Stimulated activated CD8-positive, alpha-beta memory T cell treated with anti-CD3 and anti-CD28 coated beads, Interleukin-2, amount 100 ng/mL, for 1 hour (primary cell): ENCODE measurements around the gene ENTPD6.
A peak's percentile ranks its signal among the peaks of the same experiment; 100 is the strongest.

Source experiments
- DNase-seq, 2 donors: peaks; one replicate each; pipeline ENCODE4 v3.0.0-alpha.2; 2020; ENCODE audit warnings: low read depth in 2 of 2

ENTPD6 gene

DNA sequence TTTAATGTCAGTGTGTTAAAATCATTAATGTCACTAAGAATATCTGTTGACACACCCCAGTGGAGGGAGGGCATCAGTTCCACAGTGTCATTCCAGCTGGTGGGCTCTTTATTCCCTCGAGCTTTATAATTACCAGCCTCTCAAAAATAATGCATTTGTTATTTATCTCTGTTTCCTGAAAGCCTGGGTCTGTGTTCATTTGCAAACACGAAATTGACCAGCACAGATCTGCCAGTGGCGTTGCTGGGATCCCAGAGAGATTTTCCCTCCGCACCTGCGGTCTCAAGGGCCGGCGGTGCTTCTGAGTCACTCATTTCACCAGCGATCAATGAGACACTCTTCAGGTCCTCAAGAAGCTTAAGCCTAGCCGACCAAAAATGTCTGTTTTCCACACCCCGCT, 46.7 kb downstream of the ENTPD6 start:
- no peak for DNase-seq

DNA sequence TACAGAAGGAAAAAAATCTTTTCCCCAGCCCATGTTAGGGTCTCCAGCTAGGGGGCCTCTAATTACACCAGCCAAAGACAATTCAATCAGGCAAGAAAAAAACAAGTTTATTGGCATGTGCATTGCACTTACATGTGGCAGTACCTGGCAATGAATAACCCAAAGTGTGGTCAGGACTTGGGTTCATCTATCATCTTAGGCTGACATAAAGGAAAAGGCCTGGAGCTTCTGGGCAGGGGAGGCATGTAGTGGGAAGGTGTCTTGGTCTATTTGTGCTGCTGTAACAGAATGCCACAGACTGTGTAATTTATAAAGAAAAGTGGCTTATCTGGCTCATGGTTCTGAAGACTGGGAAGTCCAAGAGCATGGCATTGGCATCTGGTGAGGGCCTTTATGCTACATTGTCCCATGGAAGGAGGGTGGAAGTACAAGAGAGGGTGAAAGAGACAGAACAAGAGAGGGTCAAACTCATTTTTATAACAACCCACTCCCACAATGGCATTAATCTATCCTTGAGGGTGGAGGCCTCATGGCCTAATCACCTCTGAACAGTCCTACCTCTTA, 48.0 kb downstream of the ENTPD6 start:
- DNase-seq: no peak

DNA sequence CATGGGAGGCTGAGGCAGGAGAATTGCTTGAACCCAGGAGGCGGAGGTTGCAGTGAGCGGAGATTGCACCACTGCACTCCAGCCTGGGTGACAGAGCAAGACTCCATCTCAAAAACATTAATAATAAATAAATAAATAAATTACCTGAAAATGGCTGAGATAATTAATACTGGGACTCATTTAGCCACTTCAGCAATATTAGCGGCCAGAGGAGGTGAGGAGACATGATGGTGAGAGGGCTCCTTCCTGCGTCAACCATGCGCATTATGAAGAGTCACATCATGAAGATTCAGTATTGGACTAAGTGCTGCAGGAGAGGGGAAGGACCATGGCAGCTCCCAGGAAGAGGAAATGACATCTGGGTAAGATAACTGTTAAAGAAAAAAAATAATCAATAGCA, 49.5 kb downstream of the ENTPD6 start:
- no peak for DNase-seq

DNA sequence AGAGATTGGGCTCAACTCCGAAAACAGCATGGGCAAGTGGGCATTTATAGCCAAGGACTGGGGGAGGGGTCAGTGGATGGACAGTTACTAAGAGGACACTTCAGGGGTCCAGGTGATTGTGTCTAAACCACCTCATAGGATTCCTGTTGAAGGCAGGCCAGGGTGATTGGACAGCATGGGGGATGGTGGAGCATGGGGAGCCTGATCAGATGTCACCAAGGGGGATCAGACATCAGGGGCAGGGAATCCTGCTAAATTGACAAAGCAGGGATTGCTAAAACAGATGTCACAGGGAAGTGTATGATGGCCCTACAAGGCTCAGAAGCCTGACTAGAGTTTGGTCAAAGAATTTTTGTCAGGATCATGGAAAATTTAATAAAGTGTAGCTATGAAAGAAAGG, 49.9 kb downstream of the ENTPD6 start:
- no peak for DNase-seq

DNA sequence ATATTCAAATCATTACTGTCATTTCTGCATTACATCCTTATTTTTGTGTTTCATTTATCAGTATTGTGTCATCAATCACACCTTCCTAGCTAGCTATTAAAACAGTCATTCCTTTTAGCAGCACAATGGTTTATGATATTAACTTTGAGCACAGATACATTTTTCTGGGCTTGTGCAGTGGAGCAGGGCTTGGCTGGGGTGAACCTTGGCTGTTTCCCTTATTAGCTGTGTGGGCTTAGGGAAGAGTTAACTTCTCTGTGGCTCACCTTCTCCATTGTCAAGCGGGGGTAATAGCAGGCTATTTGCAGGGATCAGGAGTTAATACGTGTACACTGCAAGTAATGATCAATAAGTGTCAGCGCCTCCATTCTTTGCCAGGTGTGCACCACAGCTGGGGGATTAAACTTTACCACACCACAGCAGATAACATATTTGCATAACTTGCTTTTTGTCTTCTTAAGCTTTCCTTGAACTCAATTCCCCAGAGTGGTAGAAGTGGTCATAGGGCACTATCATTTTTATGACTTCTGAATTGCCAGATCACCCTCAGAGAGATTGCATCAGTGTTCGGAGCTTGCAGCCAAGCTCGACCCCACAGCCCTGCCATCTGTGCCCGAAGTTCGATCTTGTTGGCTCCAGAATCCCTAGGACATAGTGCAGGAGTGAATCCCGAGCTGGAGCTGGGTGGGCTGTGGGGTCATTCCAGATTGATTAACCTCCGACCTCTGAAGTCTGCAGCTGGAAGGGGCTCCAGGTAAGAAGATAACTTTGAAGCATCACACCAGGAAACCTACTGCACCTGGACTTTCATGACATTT, 50.9 kb downstream of the ENTPD6 start:
- no peak for DNase-seq

DNA sequence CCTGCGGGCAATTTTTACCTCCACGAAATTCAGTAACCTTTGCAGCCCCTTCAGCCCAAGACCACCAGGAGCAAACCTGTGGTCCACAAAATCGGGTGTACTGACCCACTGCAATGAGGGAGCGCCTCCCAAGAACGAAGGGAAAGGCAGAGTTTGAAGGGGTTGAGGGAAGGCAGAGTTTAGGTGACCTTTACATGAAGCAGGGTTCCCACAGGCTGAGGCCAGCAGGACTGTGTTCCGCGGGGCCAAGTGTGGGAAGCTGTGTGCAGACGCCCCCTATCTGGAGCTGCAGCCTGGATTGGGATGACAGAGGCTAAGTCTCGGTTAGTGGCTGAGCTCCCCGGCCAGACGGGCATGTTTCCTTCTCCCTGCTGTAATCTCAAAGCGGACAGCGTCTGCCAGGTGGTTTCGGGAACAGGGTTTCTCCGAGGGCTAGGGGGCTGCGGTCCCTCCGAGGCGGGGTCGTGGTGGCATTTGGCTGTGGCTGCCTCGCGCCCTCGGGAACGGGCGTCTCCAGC, 51.5 kb downstream of the ENTPD6 start:
- DNase-seq: no peak

DNA sequence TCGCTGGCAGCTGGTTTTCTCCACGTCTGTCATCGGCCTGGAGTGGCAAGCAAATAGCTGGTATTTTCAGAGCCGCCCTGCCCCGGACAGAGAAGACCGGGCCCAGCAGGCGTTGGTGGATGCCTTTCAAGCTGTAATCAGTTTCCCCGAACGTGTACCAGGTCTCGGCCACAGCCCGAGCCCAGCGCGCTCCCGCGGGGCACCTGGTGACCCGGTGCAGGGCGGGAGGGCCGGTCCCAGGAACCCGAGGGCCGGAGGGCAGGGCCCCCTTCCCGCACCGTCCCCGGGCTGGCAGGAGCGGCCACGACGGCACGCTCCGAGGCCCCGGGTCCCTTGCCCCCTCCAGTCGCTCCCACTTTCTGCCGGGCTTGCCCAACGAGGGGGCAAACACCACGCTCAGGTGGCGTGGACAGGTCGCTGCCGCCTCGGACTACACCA, 52.0 kb downstream of the ENTPD6 start:
- DNase-seq: no peak

DNA sequence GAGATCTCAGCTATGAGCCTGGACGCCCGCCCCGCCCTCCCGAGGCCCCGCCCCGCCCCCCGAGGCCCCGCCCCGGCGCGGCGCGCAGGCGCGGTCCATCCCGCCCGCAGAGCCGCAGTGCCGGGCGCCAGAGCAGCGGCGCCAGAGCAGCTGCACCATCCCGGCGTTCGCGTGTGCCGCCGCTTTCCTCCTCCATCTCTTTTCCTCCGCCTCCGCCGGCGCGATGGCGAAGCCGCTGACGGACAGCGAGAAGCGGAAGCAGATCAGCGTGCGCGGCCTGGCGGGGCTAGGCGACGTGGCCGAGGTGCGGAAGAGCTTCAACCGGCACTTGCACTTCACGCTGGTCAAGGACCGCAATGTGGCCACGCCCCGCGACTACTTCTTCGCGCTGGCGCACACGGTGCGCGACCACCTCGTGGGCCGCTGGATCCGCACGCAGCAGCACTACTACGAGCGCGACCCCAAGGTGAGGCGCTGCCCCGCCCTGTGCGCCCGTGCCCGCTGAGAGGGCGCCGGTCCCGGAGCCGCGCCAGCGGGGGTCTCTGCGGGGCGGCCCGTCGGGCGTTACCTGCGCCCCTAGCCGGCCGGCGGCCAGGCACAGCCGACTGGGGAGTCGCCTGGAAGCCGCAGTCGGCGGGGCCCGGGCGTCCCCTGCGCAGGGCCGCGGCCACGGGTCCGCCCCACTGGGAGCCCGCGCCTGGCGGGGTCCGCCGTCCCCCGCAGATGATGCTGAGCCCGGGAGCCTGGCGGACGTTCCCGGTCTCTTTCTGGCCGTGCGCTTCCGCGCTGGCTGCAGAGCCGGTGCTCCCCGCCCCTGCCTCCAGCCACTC, 52.7 kb downstream of the ENTPD6 start, which contains the start of gene PYGB:
TSS of gene PYGB (plus strand) at position 130 of the 830 bp plus-strand sequence. CDS start at position 224, 94 bp downstream.
- peak; percentile 56 to 57 for DNase-seq

DNA sequence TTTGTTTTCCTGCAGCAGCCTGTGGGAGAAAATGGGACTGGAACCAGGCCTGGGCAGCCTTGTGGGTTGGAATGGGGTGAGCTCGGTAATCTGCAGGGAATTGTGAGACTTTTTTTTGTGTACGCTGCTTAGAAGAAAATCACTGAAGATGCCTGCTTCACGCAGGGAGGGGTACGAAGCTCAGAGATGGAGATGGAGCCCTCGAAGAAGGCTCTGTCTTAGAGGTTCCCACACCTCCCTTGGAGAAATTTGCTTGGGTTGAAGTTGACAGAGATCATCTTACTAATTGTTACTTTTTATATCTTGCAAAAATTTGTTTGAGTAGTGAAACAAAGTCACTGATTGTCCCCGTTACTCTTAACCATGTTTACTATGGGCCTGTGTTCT, 53.3 kb downstream of the ENTPD6 start:
- DNase-seq: no peak

DNA sequence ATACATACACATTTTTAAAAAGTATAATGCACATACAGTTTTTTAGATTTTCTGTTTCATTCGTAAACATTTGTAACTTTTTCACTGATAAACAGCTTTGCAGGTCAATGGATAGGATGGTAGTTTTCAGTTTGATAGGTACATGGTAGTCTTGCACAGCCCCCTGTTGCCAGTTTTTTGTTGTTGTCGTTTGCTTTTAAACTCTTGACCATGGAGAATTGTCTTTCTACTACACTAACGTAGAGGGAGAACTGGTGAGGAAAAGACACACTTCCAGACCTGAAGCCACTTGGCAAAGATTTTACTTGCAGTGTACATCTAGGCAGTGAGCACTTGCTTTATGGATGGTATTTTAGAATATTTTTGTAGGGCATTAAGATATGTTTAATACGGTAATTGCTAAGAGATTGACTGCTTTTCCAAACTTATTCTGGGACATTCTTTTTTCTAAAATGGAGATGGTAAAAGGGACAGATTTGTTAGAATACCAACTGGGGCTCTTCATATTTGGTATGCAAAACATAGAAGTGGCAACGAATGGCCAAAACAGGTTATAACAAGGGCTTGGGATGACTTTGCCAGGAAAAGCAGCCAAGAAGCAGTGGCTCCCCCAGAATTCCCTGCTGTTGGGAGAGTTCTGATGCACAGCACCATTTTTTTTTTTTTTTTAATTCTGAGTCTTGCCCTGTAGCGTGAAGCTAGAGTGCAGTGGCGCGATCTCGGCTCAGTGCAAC, 53.9 kb downstream of the ENTPD6 start:
- no peak for DNase-seq

DNA sequence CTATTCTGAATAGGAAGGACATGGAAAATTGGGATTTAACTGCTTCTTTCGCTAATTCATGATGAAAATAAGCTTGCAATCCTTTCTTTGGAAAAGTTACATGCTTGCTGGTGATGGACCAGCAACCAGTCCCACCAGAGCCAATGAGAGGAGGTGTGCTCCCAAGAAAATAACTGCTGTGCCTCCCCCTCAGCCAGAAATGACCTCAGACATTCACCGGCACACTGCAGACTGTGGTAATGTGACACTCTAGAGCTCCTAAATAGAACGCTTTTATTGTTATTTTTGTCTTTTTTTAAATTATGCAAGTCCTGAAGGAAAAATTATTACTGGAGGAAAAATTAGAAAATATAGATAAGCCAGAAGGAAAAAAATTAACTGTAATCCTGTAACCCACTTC, 55.0 kb downstream of the ENTPD6 start:
- DNase-seq: no peak

DNA sequence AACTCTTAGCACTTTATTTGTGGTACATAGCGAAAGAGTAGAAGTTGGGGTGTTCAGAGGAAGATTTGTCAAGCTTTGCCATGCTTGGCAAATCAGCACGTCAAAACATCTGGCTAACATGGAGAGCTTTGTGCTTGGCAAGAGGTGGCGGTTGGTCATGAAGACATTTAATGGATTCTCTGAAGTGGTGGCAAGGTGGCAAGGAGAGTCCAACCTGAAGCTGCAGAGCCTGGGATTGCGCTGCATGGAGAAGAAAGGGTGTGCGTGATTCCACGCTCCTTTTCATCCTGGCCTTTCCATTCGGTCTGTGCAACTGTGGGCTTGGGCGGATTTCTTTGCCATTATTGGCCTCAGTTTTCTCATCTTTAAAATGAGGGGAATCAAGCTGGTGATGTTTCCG, 55.5 kb downstream of the ENTPD6 start:
- no peak for DNase-seq

DNA sequence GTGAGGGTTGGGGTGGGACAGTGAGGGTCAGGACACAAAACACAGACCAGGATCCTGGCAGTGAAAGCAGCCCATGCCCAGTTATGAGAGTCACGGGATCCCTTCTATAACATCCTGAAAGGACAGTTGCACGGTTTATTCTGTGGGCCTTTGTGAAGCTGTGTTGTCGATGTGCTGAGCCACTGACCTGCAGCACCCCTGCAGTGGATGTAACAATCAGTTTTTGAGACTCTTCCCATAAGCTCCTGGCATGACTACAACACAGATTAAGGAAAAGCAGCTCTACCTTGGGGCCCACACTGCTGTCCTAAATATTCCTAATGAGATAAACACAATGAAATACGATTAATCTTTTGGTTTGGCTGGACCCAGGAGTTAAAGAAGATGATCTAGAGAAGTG, 56.0 kb downstream of the ENTPD6 start:
- no peak for DNase-seq

DNA sequence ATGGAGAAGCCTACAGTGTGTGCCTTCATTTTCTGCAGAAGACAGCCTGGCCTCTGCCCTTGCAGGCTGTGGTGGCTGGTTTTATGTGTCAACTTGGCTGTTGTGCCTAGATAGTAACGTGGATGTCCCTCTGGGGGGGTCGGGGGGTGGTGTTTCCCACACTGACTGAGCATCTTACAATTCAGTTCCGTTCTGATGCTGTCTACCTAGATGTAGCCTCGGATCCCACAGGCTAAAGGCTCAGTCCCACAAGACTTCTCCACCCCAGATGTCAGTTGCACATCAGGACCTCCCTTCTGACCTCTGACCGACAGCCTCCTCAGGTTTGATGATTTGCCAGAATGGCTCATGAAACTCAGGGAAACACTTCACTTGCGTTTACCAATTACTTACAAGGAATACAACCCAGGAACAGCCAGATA, 56.7 kb downstream of the ENTPD6 start:
- DNase-seq: no peak

DNA sequence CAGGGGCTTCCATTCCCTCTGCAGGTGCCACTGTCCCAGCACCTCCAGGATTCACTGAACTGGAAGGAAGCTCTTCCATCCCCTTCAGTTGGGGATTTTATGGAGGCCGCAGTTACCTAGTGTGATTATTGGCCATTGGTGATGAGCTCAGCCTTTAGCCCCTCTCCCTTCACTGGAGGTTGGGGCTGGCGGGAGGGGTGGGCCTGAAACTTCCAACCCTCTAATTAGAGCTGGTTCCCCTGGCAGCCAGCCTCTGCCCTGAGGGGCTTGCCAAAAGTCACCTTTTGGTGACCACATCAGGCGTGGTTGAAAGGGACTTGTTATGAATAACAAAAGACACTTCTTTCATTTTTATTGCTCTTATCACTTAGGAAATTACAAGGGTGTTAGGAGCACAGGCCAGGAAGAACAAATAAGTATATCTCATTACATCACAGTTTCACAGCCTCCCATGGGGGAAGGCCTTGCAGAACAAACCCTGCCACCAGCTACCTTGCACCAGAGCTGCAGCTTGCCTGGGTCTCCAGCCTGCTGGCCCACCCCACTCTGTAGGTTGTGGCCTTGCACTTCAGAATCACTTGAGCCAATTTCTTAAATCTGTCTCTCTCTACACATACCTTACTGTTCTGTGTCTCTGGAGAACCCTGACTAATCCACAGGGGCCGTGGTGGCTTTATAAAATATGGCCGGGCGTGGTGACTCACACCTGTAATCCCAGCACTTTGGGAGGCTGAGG, 57.3 kb downstream of the ENTPD6 start:
- no peak for DNase-seq

DNA sequence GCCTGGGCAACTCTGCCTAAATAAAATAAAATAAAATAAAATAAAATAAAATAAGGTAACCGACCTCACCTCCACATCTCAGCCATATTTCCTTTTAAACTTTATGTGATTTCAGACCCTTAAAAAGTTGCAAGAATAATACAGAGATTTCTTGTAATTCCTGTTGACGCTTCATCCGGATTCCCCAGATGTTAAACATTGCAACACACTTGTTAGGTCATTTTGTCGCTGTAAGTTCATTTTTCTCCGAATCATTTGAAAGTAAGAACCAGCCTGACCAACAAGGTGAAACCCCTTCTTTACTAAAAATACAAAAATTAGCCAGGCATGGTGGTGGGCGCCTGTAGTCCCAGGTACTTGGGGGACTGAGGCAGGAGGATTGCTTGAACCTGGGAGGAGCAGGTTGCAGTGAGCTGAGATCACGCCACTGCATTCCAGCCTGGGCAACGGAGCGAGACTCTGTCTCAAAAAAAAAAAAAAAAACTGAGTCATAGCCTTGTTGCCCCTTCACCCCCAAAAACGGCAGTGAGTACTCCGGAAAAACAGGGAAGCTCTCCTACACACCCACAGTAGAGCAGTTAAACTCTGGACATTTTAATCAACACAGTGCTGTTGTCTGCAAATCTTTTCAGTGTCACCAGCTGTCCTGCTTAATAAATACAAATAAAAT, 58.2 kb downstream of the ENTPD6 start:
- DNase-seq: no peak

DNA sequence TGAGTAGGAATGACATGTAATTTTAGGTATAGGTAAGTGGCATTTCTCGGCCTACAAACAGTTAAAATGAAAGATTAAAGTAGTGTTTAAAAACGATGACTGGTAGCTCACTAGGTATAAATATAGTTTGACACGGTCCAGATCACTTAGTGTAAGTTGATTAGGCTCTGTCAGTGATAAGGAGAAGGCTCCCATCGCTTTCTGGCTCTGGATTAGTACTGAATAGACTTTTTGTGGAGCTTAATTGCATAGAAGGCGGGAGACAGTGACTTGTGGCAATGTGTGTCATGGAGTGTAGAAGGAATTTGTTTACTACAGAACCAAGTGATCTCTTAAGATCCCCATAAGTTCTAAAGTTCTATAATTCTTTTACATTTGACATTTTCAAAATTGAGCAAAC, 59.1 kb downstream of the ENTPD6 start:
- no peak for DNase-seq

DNA sequence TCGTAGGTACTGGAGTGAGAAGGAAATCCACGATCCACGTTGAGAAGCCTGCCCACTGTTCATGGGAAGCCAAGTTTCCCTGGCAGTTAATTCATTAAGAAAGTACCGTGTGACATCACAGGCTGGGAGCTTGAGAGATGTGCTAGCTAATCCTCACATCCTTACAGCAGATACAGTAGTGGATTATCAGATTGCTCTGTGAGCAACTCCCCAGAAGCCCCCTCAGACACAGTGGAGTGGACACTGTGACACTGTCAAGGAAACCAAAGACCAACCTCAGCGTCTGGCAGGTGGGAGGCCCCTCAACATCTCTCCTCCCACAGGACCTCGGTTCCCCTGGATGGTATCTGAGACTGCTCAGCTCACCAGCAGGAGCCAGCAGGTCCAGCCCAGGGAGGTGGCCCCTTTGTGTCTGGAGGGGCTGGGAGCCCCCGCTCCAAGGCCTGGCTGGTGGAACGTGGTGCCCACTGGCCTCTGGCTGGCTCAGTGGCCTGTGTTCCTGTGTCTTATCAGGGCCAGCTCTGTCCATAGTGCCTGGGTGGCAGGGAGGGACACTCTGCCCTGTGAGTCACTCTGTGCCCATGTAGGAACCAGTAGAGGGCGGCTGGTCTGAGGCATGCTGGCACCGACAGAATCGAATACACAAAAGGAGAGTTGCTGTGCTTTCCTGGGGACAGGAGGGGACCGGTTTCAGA, 59.6 kb downstream of the ENTPD6 start:
- no peak for DNase-seq

DNA sequence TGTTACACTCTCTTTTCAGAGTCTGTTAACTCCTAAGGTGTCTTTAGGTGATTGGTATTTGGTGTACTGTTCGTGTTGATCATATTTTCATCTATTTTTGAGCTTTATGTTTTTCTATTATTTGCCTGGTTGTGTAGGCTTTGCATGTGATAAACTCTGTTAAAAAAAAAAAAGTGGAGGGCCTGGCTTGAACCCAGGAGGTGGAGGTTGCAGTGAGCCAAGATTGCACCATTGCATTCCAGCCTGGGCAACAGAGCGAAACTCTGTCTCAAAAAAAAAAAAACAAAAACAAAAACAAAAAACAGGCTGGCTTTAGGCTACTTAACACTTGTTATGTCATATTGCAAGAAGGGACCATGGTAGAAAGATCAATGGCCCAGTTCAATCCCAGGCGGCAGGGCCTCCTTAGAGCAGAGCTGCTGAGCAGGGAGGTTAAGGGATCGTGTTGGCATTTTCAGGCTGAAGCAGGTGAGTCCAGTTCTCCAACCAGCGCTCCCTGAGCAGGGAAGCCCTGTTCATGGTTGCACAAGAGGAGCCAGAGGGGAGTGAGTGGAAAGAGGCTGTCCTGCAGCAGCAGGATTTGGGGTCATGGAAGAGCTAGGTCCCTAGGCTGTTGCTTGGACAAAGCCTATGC, 60.8 kb downstream of the ENTPD6 start:
- no peak for DNase-seq
